Large intestine (tissue), 3 donors: ENCODE data around the gene BCAM. TPM values are rescaled to one million over a fixed set of nuclear protein-coding genes. Genes with fewer than 3 reads are reported as not detected.
A peak's percentile ranks its signal among the peaks of the same experiment; 100 is the strongest.

Experiments
- DNase-seq, 2 donors: peaks; one replicate each; pipeline versions ENCODE4 v3.0.0 to v3.0.0-alpha.2; 2013
- H3K27ac ChIP-seq: one replicate; pipeline ENCODE4 v1.5.1; 2013; ENCODE audit warnings: low read length
- H3K27me3 ChIP-seq: 2 replicates; pipeline ENCODE4 v1.6.1; 2013; ENCODE audit warnings: low read length; ENCODE audit not compliant: control insufficient read depth, insufficient read depth
- H3K36me3 ChIP-seq: 2 replicates; pipeline ENCODE4 v1.6.1; 2013; ENCODE audit warnings: low read length; ENCODE audit not compliant: control insufficient read depth, insufficient read depth
- H3K4me1 ChIP-seq: one replicate; pipeline ENCODE4 v1.6.1; 2013; ENCODE audit warnings: low read length; ENCODE audit not compliant: control insufficient read depth, insufficient read depth
- H3K4me3 ChIP-seq: one replicate; pipeline ENCODE4 v1.5.1; 2013; ENCODE audit warnings: low read length
- H3K9me3 ChIP-seq: one replicate; pipeline ENCODE4 v1.6.1; 2013; ENCODE audit warnings: mild to moderate bottlenecking, low read depth, low read length, moderate library complexity; ENCODE audit not compliant: control insufficient read depth
- WGBS: methylation state at CpG from one replicate; pipeline ENCODE4 v1.1.5; 2013; ENCODE audit warnings: low lambda C conversion rate; ENCODE audit not compliant: insufficient coverage; 5-methylcytosine and 5-hydroxymethylcytosine counted together
- polyA plus RNA-seq: library from polyadenylated mRNA; unstranded; fragments of 120-200 nt; gene quantifications from one replicate; pipeline ENCODE4 v1.2.1, GENCODE V29; 2013

BCAM gene
- polyA plus RNA-seq, 1 donor, result 154 TPM

- H3K4me3 ChIP-seq, result no peak overlapping the region
- peak in 1 of 2 donors; percentile 25 for DNase-seq
- no CpG with 5 or more reads among the region's 4 CpGs for WGBS
- peaks cover 18% of the 10 kb centered on the region for H3K4me1 ChIP-seq
- no peaks in the 10 kb centered on the region for H3K27me3 ChIP-seq
- no peaks in the 10 kb centered on the region for H3K9me3 ChIP-seq
- H3K27ac ChIP-seq, result no peak overlapping the region
- peaks cover 49% of the 10 kb centered on the region for H3K36me3 ChIP-seq
Measured at GRCh38 chr19:44866664-44867063, 57.8 kb downstream of the BCAM start.

GRCh38 chr19:44867578-44867977 lies 58.7 kb downstream of the BCAM start:
- peak in 1 of 2 donors; percentile 26 for DNase-seq
- Histone ChIP-seq H3K4me3 (no peak overlapping the region), H3K36me3 (peaks cover 56% of the 10 kb centered on the region), H3K27ac (no peak overlapping the region), H3K27me3 (no peaks in the 10 kb centered on the region), H3K9me3 (no peaks in the 10 kb centered on the region), H3K4me1 (peaks cover 18% of the 10 kb centered on the region)
- 65% methylated on average over 2 of the region's 12 CpGs for WGBS

- no peak overlapping the region for H3K4me3 ChIP-seq
- no peaks in the 10 kb centered on the region for H3K27me3 ChIP-seq
- H3K36me3 ChIP-seq, result peaks cover 72% of the 10 kb centered on the region
- H3K4me1 ChIP-seq, result peaks cover 18% of the 10 kb centered on the region
- WGBS, result no CpG with 5 or more reads among the region's 13 CpGs
- H3K9me3 ChIP-seq, result no peaks in the 10 kb centered on the region
- H3K27ac ChIP-seq, result peak overlapping the region; percentile 64
- DNase-seq, result no peak
Measured at GRCh38 chr19:44869733-44870470, 61.0 kb downstream of the BCAM start.

Other genes starting within 250 kb of the BCAM start
- gene IGSF23, start 195.5 kb upstream of the BCAM start, polyA plus RNA-seq, result 11.5 TPM
- 101 TPM for gene PVR, start 165.2 kb upstream of the BCAM start, polyA plus RNA-seq
- 59.5 TPM for gene CEACAM19, start 137.6 kb upstream of the BCAM start, polyA plus RNA-seq
- not detected for gene CEACAM16, start 110.0 kb upstream of the BCAM start, polyA plus RNA-seq
- gene BCL3, start 60.4 kb upstream of the BCAM start, polyA plus RNA-seq, result 60.2 TPM
- gene CBLC, start 31.2 kb upstream of the BCAM start, polyA plus RNA-seq, result 49.5 TPM
- 135 TPM for gene NECTIN2, start 37.2 kb downstream of the BCAM start, polyA plus RNA-seq
- gene TOMM40, start 82.2 kb downstream of the BCAM start, polyA plus RNA-seq, result 37.2 TPM
- gene APOE, start 96.7 kb downstream of the BCAM start, polyA plus RNA-seq, result 77.8 TPM
- gene APOC1, start 105.5 kb downstream of the BCAM start, polyA plus RNA-seq, result 11.3 TPM
- not detected for gene APOC4, start 133.1 kb downstream of the BCAM start, polyA plus RNA-seq
- gene APOC2, start 136.9 kb downstream of the BCAM start, polyA plus RNA-seq, result 186 TPM
- 91.6 TPM for gene CLPTM1, start 146.3 kb downstream of the BCAM start, polyA plus RNA-seq
- 8.4 TPM for gene RELB, start 192.4 kb downstream of the BCAM start, polyA plus RNA-seq
- 81.6 TPM for gene CLASRP, start 229.9 kb downstream of the BCAM start, polyA plus RNA-seq